GM12873 (cell line): ENCODE data around the gene NLN.

ENCODE experiments used
- CTCF ChIP-seq: IDR thresholded peaks from 2 replicates; pipeline ENCODE4 v1.5.1; 2012; ENCODE audit warnings: low read depth, mild to moderate bottlenecking, moderate library complexity, low read length, control low read depth; ENCODE audit not compliant: insufficient read depth; ENCODE audit errors: missing control alignments

The NLN gene

GRCh38 chr5:65799857-65800256 is 77.9 kb downstream of the NLN start:
- no peak for TF ChIP-seq CTCF

GRCh38 chr5:65800775-65801174 is 78.8 kb downstream of the NLN start:
- no peak for TF ChIP-seq CTCF

- no peak for TF ChIP-seq CTCF
Measured at GRCh38 chr5:65801352-65801783, 79.4 kb downstream of the NLN start.

- TF ChIP-seq CTCF, result no peak
Measured at GRCh38 chr5:65802080-65802479, 80.1 kb downstream of the NLN start.

- no peak for TF ChIP-seq CTCF
Measured at GRCh38 chr5:65802820-65803219, 80.8 kb downstream of the NLN start.

- no peak for TF ChIP-seq CTCF
Measured at GRCh38 chr5:65803699-65804391, 81.8 kb downstream of the NLN start.

GRCh38 chr5:65805089-65805488 is 83.1 kb downstream of the NLN start:
- TF ChIP-seq CTCF, result no peak

GRCh38 chr5:65808251-65808741 is 86.3 kb downstream of the NLN start:
- no peak for TF ChIP-seq CTCF
